Pericardium fibroblast (primary cell): ENCODE results near the gene GUCA1C. TPM values are rescaled to one million over a fixed set of nuclear protein-coding genes. Genes with fewer than 3 reads are reported as not detected.

Experiments used
- total RNA-seq: library from RNA; depleted of rRNA; stranded (reverse); fragments of >200 nt; gene quantifications from 2 replicates; pipeline ENCODE4 v1.2.3, GENCODE V29; 2015

Gene GUCA1C
- not detected in 2 replicates for total RNA-seq

GRCh38 chr3:108953700-108954099, at the start of gene GUCA1C:
GUCA1C (minus strand) TSS chr3:108953879; CDS start chr3:108953762, 117 bp downstream.

Other genes starting within 250 kb of the GUCA1C start
- not detected in 2 replicates for gene RETNLB, start 196.5 kb downstream of the GUCA1C start, total RNA-seq
- not detected in 2 replicates for gene TRAT1, start 131.1 kb downstream of the GUCA1C start, total RNA-seq
- gene MORC1, start 164.3 kb upstream of the GUCA1C start, total RNA-seq, result not detected in 2 replicates
- gene C3orf85, start 182.8 kb upstream of the GUCA1C start, total RNA-seq, result not detected in 2 replicates